HG03280 (cell line): ENCODE results near the gene ALG12.
"Not testable (repeated sequence)": the region's sequence is repeated elsewhere in the genome, so short reads cannot be mapped to it uniquely, and the experiment has no call there.

ENCODE experiments used
- ATAC-seq: cut with Tn5 transposase; IDR thresholded peaks from one replicate; pipeline ENCODE4 v1.9.1; 2021; ENCODE audit warnings: mild to moderate bottlenecking, moderate library complexity; ENCODE audit not compliant: unreplicated experiment

The ALG12 gene

GRCh38 chr22:49871482-49871881, 46.8 kb downstream of the ALG12 start:
- no peak for ATAC-seq

- ATAC-seq = no peak
Measured at GRCh38 chr22:49869845-49870712, 48.2 kb downstream of the ALG12 start.

- no peak for ATAC-seq
Measured at GRCh38 chr22:49869086-49869830, 49.0 kb downstream of the ALG12 start.

- no peak for ATAC-seq
Measured at GRCh38 chr22:49867303-49868265, 50.7 kb downstream of the ALG12 start.

GRCh38 chr22:49866646-49867045, 51.6 kb downstream of the ALG12 start:
- ATAC-seq = no peak

GRCh38 chr22:49866134-49866533, 52.1 kb downstream of the ALG12 start:
- ATAC-seq = no peak

GRCh38 chr22:49865156-49865555, 53.1 kb downstream of the ALG12 start:
- no peak for ATAC-seq

- ATAC-seq = no peak
Measured at GRCh38 chr22:49863931-49864330, 54.3 kb downstream of the ALG12 start.

GRCh38 chr22:49862496-49862776, 55.8 kb downstream of the ALG12 start:
- no peak for ATAC-seq

GRCh38 chr22:49861642-49862495, 56.4 kb downstream of the ALG12 start:
- ATAC-seq = no peak

- ATAC-seq = no peak
Measured at GRCh38 chr22:49858827-49859226, 59.4 kb downstream of the ALG12 start.

- no peak for ATAC-seq
Measured at GRCh38 chr22:49856766-49857618, 61.2 kb downstream of the ALG12 start.

- ATAC-seq = no peak
Measured at GRCh38 chr22:49856343-49856742, 61.9 kb downstream of the ALG12 start.

GRCh38 chr22:49855251-49855911, 62.9 kb downstream of the ALG12 start:
- ATAC-seq = no peak

- ATAC-seq = peak; percentile 25
Measured at GRCh38 chr22:49853981-49854831, 64.0 kb downstream of the ALG12 start.

GRCh38 chr22:49852898-49853894, 65.0 kb downstream of the ALG12 start, which contains the start of gene ZBED4:
TSS of gene ZBED4 (plus strand) at chr22:49853844. CDS start at chr22:49883663, 29,819 bp downstream.
- ATAC-seq = peak; percentile 77

GRCh38 chr22:49852568-49852897, 65.7 kb downstream of the ALG12 start:
- not testable (repeated sequence) for ATAC-seq
